Measurements from ENCODE around the gene RTRAF.

Gene RTRAF

DNA sequence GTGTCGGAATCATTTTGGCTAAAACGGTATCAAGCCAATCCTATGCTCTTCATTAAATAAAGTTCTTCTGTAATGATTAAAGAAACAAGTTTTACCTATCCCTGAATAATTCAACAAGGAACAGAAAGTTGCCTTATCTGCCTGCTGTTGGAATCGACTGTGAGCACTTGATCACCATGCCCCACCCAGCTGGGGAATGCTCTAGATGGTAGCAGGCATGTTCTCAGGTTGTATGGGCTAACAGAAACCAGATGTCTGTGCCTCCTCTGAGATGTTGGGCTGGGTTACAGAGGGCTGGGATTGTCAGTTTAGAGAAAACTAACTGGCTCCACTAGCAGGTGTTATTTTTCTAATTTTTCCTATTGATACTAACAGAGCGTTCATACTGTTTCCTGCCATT lies 28.9 kb downstream of the RTRAF start:
- no peak for DNase-seq (ENCODE audit: extremely low spot score, insufficient read length, low read depth)
- no peak for FAIRE-seq

DNA sequence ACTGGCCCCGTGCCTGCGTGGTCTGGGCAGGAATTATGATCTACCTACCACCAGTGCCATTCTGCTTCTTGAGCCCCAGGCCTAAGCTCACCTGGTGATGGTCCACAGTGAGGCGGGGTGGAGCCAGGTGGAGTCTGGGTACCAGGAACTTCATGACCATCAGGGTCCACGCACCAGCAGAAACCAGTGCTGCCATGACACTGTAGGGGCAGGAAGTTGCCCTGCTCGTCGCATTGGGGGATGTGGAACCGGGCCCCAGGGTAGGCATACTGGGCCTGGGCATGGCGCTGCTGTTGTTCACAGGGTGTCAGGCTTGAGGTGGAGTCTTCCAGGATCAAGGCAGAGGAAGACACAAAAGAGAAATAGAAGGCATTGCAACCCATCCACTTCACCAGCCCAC lies 29.6 kb downstream of the RTRAF start:
- FAIRE-seq (no peak), DNase-seq (ENCODE audit: extremely low spot score, insufficient read length, low read depth) (no peak)

DNA sequence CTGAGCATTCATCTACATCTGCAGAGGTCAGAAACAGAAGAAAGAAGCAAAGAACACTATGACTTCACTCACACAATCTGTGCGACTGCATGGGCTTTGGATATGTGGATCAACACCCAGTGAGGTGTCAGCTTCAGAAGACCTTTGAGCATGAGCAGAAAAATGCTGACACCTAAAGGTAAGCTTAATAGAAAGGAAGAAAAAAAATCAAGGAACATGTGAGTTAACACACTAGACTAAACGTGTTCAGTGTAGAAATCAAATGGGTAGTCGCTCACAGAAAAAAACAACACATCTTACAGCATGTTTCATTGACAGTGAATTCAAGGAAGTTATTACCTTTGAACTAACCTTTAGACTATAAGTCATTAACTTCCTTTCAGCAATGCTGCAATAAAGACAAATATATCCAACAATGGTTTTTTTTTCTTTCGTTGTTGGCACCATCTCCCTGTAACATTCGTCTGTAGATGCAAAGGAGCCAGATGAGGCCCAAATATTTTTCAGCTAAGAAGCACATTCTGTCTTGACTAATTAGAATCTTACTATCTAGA lies 30.9 kb downstream of the RTRAF start:
- DNase-seq (ENCODE audit: extremely low spot score, insufficient read length, low read depth) (no peak), FAIRE-seq (no peak)

DNA sequence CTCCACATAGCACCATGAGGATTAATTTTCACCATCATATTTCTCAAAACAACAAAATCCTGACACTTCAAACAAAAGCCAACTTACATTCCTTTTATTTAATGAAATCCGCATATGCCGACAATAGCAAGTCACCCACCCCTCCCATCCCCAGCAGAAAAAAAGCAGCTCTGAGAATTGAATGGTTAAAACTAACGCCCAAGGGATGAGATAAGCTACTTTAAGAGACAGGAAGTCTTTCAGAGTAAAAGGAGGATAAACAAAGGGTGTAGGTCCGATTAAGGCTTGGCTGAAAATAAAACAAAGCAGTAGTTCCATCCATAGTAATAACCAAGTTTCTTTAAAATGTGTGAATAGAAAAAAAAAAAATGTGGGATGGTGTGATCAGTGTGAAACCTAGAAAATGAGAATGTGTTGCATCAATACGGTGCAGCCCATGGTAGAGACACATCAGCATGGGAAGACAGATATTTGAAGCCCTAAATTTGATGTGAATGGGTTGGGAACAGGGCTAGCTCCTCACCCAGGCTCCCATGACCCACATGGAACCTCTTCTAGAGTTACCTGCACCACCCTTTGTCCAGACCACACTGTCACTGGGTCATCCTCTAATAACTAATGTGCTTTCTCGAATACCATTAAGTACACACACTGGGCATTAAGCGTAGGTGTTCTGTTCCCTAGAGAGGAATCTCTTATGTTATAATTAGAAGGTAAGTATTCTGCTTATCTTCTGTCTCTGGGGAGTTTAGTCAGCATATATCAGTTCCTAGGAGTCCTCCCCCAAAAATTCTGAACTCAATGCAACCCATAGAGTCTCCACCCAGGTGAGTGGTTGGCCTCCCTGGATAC lies 31.7 kb downstream of the RTRAF start:
- DNase-seq (ENCODE audit: extremely low spot score, insufficient read length, low read depth), result no peak
- peak; percentile 45 for FAIRE-seq

DNA sequence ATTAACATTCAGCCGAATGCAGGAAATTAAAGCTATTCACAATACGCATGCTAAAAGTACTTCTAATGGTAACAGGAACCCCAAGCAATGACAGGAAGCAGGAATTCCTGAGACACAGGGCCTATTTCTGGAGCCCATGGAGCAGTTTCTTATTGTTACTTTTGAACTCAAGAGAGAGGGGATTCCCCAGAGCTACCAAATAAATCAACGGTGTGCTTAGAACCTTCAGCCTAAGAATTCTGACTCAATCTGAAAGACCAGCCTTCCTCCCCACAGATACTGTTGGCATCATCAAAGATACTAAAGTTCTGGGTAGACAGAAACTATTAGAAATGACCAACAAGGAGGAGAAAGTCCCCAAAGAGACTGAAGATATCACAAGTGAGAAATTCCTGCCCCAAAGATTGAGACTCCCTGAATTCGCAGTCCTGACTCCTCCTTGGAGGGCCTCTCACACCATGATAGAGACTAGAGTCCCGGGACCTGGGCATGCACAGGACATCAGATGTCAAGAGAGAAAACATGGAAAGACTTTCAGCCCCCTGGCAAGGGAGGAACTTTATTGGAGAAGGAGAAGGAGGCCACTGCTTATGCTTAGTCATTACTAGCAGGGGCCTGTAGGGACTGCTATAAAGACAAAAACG lies 32.7 kb downstream of the RTRAF start:
- FAIRE-seq (peak; percentile 80), DNase-seq (ENCODE audit: extremely low spot score, insufficient read length, low read depth) (no peak)

DNA sequence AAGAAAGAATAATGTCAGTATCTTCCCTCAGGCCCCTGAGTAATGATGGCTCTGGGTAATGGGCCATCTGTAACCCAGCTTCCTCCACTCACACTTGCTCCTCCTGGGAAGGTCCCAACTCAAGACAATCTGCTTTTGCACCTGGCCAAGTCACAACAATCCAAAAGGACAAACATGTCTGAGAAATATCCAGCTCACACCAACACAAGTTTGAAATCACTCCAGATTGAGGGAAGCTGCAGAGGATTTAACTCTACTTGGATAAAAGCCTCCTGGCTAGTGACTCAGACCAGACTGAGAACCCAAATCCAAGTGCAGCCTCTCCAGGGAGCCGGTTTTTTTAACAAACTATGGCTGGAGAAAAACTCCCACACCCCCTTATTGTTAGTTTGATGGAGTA lies 34.2 kb downstream of the RTRAF start:
- DNase-seq (ENCODE audit: extremely low spot score, insufficient read length, low read depth) (no peak), FAIRE-seq (no peak)

DNA sequence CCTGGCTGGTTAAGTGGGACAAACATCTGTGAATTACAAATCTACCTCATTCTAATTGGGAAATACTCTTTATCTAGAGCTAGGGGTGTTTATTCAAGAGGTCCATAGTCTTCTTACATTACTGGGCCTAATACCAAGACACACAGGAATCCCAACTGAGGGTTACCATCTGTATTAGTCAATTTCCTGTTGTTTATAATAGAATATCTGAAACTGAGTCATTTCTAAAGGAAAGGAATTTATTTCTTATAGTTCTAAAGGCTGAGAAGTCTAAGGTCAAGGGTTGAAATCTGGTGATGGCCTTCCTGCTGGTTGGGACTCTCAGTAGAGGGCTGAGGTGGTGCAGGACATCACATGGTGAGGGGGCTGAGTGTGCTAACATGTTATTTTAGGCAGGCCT lies 36.0 kb downstream of the RTRAF start:
- FAIRE-seq, result no peak
- no peak for DNase-seq (ENCODE audit: extremely low spot score, insufficient read length, low read depth)

DNA sequence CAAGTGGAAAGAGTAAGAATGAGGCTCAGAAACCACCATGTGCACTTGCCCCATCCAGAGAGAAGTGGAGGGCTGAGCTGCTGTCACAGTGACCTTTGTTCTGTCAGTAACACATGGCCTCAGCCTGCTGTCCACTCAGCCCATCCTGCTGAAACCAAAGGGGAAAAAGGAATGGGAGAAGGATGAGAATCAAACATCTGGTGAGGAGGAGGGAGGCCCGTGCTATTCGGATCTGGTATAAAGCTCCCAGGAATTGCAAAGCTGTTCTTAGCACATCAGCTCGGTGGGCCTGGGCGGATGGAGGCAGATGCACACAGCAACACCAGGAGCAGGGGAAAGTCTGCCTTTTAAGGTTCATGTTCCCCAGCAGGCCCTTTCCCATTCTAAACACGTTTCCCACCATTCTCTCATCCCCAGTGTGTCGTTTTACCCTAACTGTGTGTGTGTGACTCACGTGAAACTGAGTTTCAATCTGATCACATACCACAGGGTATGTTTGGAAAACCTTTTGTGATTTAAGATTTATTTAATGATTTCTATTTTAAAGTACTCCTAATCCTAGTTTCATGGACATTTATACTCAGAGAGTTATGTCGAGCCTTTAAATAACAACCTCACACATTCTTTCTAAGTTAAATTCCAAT lies 36.8 kb downstream of the RTRAF start:
- no peak for DNase-seq (ENCODE audit: extremely low spot score, insufficient read length, low read depth)
- no peak for FAIRE-seq

DNA sequence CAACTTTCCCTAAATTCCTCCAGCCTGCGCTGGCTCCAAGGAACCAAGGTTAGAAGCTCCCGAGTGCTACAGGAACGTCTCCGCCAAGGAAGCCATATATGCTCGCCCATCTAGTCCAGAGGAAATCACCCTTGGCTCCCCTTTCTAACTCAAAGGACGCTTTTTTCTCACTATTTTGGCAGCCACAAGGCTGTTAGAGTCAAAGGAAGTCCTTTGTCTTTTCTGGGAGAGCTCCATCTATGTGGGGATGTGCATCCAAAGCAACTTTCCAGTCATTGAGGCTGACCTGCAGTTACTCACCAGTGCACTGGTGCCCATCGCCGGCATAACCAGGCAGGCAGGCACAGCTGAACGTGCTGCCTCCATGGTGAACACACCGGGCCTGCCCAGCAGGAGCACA lies 37.6 kb downstream of the RTRAF start:
- DNase-seq (ENCODE audit: extremely low spot score, insufficient read length, low read depth), result no peak
- FAIRE-seq, result no peak

DNA sequence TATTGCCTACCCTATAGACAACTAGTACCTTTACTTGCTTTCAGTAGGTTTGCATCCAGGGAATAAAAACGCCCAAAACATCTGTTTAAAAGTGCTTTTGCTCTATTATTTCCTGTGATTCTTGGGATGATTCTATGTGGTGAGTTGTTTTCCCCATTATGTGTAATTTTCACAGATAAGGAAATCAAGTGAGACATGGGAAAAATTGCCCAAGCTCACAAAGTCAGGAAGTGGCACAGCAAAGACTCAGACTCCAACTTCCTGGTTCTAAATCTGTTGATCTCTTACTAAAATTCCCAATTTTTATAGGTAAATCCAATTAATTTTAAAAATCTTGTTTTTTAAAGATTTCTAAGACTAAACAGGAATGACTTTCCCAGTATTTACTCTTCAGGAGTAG lies 40.5 kb downstream of the RTRAF start:
- DNase-seq (ENCODE audit: extremely low spot score, insufficient read length, low read depth) (no peak), FAIRE-seq (no peak)

DNA sequence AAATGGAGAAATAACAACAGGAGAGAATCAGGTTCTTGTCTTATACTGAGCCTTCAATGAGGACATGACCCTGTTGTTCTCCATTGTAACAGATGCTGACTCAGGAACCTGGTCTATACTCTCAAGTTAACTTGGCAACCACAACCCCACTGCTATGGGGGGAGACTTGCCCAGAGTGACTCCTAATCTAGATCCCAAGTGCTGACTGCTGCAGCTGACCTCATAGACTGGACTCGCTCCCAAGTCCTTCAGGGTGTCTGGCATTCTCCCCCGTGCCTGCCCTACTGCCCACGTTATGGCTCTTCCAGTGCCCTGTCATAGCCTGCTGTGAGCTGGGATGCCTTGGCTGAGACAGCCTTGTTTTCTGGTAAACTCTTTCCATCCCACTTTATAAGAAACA lies 42.4 kb downstream of the RTRAF start:
- FAIRE-seq (no peak), DNase-seq (ENCODE audit: extremely low spot score, insufficient read length, low read depth) (no peak)

DNA sequence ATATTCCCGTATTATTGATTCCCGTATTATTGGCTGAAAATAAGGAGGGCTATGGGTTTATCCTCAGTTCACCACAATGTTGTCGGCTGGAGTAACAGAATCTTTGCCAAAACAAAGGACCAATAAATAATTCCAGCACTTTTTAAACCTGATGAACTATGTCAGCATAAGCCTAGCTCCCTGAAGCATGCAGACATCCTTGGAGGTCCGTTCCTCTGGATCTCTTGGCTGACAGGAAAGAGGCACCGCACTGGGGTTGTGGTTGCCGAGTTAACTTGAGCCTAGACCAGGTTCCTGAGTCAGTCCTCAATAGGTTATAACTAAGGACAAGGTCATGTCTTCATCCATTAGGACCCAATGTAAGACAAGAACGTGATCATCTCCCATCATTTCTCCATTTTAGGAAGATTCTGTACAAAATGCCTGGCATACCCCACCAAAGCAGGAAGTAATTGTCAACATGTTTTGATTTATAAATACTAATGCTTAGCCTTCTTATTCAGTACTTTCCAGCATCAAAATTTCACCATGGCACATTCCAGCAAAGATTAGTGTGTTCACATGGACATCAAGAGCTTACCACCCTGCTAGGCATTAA lies 43.0 kb downstream of the RTRAF start:
- no peak for DNase-seq (ENCODE audit: extremely low spot score, insufficient read length, low read depth)
- FAIRE-seq, result no peak

DNA sequence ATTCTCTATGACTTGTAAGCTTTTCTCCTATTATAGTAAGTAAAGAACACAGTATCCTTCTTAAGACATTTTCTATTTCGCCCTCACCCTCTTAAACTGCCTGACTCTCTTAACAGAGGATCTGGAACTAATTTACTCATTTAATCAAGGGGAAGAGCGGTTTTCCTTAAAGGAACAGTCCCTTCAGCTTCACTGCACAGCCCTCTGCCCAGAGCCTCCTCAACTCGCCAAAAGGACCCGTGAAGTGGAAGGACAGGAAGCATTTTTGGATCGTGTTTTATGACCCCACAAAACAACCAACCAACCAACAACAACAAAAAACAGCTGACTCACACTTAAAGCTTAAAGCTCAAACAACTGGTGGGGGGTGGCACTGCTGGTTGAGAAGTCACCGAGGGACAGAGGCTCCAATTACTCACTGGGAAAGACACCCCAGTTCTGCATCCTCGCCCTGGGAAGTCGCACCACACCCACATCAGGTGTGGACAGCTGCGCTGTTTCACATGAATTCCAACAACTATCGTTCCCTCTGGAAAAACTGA lies 43.8 kb downstream of the RTRAF start:
- no peak for DNase-seq (ENCODE audit: extremely low spot score, insufficient read length, low read depth)
- no peak for FAIRE-seq

DNA sequence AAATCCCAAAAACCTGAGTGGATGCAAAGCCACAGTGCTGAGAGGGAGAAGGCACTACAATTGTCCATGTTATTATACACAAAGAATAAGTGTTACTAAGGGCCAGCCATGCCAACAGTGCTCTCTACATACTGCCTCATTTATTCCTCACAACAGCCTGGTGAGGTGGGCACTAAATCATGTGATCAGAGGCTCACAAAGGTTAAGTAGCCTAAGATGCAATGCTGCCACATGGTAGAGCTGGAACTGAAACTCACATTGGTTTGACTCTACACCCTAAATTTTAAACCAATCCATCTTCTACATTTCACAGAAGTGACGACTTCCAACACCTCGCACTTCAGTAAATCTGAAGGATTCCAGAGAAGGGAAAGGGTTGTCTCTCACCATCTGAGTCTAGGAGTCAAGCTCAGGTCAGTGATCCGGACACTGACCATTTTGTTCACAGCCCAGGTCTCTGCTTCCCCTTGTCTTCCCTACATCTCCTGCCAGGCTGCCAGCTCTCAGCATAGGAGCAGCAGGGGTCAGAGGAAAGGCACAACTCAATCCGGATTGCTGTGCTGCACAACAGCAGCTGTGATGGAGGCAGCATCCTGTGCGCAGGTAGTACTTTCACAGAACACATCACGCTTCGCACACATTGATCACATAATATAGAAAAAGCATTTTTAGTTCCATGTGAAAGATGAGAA lies 49.9 kb downstream of the RTRAF start:
- DNase-seq (ENCODE audit: extremely low spot score, insufficient read length, low read depth), result no peak
- no peak for FAIRE-seq

DNA sequence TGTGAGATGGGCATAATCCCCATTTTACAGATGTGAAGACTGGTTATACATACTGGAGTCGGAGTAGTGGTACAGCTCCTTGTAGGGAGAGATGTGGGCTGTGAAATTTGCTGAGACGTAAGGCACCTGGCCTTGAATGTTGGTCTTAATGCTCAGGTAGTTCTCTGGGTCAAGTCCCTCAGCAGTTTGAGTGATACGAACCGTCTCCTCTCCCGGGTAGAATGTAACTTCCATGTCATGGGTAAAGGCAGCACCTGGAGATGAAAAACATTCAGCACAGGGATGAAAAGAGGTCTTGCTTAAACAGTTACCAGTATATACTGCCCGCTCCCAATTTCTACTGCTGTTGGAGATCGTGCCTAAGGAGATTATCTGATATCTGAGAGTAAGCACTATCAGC lies 51.3 kb downstream of the RTRAF start:
- no peak for DNase-seq (ENCODE audit: extremely low spot score, insufficient read length, low read depth)
- no peak for FAIRE-seq

DNA sequence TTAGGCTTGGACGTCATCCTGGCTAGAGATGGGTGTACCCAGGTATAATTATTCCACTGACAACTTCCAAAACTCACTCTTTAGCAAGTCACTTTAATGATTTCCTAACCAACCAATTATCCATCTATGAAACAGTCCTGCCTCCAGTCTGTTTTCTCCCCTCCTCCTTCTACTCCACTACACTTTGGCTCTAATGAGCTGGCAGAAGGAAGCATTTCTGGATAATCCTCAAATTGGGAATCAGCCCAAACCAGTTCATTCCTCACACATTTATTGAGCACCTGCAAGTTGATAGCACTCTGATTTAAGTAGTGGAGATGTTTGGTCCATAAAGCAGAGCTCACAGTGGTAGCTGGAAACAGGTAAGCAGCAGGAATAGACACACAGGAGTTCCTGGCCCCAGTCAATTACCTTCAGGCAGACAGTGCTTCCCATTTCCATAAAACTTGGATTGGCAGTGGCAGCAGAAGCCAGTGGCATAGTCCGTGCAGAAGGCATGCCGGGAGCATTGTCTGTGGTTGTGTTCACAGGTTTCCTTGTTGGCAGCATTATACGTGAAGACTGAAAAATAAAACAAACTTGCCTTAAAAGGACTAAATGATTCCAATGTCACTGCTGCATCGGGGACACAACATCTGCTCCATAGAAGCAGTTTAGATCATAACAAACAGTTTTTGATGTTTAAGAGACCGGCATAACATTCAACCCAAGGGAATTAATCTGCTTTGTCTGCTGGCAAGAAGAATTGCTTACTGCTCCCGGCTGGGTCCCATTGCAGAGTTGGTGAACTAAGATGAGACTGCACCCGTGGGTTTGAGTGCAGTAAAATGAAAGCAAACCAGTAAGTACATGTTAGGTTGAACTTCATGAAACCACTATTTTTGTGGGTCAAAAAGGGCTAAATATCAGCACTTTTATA lies 53.3 kb downstream of the RTRAF start:
- FAIRE-seq, result no peak
- no peak for DNase-seq (ENCODE audit: extremely low spot score, insufficient read length, low read depth)

DNA sequence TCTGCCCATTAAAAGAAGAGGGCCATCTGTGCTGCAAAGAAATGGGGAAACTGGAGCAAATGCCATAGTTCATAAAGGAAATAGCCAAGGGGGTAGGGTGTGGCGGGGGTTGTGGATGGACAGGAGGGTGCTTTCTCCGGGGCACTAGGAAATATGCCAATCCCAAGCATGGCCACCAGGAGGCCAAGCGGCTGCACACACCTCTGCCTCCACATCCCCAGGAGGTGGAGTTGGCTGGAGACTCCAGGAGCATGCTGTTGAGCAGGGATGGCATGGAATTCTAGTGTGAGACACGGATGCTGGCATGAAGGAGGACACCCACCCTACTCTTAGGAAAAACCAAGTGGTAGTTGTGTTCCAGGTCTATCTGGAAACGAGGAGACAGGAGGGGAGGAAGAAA lies 54.3 kb downstream of the RTRAF start:
- FAIRE-seq (no peak), DNase-seq (ENCODE audit: extremely low spot score, insufficient read length, low read depth) (peak; percentile 29)

DNA sequence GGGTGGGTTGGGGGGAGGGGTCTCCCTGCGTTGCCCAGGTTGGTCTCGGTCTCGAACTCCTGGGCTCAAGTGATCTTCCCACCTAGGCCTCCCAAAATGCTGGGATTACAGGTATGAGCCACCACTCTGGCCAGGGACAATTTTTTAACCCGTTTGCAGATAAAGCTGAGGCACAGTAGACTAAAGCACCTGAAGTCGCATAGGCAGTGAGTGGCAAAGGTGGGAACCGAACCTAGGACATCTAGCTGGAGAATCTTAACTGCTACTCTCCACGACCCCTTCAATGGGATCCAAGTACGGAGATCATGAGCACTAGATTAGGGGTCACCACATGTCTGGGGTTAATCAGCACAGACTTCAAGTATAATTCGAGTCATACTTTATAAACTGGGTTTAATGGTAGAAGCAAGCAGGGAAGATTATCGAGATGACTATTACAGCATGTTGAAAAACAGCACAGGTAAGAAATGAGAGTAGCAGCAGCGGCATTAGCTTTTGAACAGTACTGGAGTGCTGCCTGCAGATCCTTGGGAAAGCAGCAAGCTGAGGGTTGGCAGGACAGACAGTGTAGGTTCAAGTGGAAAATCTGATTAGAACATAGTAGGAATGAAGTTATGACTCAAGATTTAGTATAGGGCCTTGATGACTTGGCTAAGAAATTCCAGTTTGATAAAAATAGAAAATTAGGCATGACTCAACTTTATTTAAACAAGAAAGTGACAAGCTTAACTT lies 55.6 kb downstream of the RTRAF start:
- FAIRE-seq, result no peak

More for the DNA sequence above, 55.6 kb downstream of the RTRAF start:
- DNase-seq (ENCODE audit: extremely low spot score, insufficient read length, low read depth), result no peak

Data from GM18507 (cell line).